NOMO-1 treated with DMSO at 0.1 percent for 48 hours (cell line): Measurements from ENCODE around the gene MTF1.
A peak's percentile ranks its signal among the peaks of the same experiment; 100 is the strongest.

Experiments used
- DNase-seq: peaks from one replicate; lab custom pipeline; 2025; ENCODE audit not compliant: unreplicated experiment; lab: John Stamatoyannopoulos, UW

The MTF1 gene

GRCh38 chr1:37831809-37832208, 27.6 kb downstream of the MTF1 start:
- DNase-seq, result no peak

DNA sequence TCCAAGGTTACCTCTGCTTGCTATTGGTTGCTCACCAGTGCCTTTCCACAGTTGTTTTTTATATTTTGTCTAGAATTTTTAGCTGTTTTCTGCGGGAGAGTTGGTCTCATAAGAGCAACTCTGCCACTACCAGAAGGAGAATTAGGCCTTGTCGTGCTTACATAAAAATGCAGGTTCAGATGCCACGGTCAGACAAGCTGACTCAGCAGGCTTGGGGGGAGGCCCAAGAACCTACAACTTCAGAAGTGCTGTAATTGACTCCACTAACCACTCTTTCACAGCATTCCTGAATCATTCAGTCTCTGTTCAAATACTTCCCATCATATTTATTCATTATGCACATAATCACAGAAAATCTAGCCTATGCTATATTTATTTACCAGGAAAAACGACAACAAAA, 28.3 kb downstream of the MTF1 start:
- no peak for DNase-seq

DNA sequence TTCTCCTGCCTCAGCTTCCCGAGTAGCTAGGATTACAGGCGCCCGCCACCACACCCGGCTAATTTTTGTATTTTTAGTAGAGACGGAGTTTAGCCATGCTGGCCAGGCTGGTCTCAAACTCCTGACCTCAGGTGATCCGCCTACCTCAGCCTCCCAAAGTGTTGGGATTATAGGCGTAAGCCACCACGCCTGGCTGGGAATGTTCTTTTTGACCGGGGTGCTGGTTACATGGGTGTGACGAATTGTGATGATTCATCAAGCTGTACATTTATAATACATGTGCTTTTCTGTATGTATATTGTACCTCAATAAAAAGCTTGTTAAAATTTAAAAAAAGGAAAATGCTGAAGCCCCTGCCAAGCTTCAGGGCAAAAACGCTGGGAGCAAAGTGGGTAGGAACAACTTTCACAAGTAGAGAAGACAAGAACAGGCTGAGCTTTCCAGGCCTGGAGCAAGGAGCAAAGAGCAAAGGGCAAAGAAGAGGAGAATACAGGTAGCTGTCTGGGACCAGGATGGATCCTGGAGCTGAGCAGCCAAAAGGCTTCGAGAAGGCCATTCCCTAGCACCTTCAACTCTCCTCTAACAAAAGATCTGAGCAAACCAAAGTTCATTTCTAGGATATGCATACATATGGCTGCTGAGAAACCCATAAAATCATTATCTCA, 30.9 kb downstream of the MTF1 start:
- DNase-seq, result no peak

DNA sequence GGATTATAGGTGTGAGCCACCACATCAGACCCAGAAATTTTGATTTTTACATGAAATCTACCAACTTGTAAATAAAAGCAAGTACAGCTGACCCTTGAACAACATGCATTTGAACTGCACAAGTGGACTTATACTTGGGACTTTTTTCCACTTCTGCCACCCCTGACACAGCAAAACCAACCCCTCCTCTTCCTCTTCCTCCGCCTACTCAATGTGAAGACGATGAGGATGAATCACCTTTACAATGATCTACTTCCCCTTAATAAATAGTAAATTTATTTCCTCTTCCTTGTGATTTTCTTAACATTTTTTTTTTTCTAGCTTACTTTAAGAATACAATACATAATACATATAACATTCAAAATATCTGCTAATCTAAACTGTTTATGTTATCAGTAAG, 33.9 kb downstream of the MTF1 start:
- peak; percentile 45 for DNase-seq

DNA sequence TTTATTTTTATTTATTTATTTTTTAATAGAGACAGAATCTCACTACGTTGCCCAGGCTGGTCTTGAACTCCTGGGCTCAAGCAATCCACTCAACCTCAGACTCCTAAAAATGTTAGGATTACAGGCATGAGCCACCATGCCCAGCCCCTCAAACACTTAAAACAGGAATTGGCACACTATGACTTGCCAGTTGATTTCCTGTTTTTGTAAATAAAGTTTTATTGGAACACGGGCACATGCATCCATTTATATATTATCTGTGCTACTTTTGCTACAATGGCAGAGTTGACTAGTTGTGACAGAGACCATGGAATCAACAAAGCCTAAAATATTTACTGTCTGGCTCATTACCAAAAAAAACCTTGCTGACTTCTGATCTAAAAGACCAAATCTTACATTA, 35.4 kb downstream of the MTF1 start:
- no peak for DNase-seq

DNA sequence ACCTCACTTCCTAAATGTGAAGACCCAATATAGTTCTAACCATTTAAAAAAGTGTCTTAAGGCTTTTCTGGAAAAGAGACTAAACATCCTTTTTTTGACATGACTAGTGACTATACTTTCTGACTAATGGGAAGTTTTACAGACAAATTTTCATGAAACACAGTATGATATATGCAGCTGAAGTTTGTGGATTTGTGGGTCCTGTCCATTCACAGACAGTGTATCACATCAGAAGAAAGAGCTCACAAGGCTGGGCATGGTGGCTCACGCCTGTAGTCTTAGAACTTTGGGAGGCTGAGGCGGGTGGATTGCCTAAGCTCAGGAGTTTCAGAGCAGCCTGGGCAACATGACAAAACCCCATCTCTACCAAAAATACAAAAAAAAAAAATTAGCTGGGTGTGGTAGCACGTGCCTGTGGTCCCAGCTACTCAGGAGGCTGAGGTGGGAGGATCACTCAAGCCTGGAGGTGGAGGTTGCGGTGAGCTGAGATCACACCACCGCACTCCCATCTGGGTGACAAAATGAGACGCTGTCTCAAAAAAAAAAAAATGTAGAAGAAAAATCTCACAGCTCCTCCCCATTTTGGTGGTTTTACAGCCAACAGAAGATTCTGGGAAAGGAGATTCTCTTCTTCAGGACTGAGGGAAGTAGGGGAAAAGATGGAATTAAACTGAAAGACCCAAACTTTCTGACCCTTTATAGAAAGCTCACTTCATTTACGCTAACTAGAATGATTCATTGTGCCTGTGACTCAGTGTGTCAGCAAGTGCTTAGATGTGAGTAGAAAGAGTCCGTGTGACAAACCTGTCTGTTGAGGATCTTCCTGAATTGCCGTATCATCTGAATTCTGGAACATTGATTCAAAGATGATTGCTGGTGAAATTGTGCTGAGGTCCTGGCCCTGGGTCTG, 36.2 kb downstream of the MTF1 start:
- DNase-seq, result no peak

DNA sequence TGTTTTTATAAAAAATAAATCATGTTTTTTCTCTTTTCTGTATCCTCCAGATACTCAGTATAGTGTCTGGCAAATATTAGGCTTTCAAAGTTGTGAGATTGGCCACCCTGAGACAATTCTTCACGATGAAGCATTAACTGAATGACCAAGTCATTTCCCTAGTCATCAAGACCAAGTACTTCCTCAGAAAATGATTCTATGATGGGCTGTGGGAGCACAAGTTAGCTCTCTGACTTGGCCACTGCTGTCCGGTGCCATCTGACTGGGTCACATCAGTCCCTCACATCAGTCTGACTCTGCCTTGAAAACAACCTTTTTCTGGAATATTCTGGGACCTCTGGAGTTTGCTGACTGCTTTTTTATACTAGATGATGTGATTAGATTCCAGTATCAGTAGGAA, 37.9 kb downstream of the MTF1 start:
- DNase-seq, result no peak

- DNase-seq, result no peak
Observed at GRCh38 chr1:37817481-37817880, 41.9 kb downstream of the MTF1 start.

DNA sequence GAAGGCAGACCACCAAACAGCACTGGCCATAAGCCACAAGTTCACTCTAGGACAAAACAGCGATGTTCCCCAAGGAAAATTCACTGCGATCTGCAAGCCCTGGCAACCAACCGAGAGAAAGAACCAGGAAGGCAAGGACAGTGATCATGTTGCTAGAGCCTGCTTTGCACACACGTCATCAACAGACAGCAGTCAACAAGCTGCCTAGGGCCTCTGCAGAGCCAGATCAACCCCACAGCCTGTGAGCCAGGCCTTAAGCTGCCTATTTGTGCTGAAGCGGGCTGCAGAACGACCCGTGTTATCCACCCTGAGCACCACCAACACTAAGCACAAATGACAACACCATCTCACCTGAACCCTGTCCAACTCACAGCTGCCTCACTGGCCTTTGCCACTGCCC, 45.1 kb downstream of the MTF1 start:
- DNase-seq, result no peak

DNA sequence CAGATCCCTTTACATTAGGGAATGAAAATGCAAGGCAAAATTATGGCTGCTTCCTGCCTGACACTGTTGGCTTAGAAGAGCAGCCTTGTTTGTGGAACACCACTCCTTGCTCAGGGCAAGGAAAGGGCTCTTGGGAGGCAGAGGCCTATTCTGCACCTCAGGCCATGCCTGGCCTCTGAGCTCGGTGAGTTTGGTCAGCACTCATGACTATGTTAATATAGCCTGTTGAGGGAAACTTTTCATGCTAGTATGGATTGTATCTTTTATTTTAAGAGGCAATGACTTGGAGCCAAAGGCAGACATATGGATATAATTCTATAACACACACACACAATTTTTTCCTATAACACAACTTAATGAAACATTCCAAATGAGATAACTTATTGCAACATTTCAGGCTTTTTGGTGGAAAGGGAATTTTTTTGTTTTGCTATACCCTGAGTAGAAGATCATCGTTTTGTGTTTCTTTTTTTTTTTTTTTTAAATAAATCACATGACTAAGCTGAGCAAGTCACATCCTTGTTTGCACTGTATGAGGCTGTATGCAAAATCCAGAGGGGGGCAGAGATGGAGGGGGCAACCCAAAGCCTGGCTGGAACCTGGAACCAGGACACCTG, 45.8 kb downstream of the MTF1 start:
- DNase-seq, result no peak

DNA sequence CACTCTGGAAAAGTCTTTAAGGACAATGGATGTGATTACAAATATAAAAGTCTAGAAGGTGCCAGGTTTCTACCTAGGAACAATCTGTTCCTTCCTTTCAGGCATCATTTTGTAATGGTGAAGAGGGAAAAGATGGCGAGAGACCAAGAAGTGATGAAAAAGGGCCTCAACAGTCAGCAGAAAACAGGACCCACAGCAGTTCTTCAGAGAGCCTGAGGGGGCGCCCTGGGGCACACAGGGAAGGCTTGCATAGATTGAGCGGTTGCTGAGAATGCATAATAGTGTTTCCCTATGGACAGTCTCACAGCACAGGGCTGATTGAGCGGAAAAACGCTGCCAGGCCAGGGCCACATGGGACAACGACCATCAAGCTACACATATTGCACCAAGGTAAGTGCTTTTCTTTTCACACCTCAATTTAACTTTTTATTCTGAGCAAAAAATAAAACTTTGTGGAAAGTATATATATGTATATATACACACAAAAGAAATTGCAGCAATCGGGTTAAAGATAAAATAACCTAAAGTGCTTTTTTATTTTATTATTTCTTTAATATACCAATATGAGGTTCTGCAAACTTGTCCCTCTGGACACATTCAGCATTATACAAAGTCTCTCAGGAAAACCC, 48.3 kb downstream of the MTF1 start:
- peak; percentile 76 for DNase-seq

- no peak for DNase-seq
Observed at GRCh38 chr1:37809942-37810341, 49.5 kb downstream of the MTF1 start.

DNA sequence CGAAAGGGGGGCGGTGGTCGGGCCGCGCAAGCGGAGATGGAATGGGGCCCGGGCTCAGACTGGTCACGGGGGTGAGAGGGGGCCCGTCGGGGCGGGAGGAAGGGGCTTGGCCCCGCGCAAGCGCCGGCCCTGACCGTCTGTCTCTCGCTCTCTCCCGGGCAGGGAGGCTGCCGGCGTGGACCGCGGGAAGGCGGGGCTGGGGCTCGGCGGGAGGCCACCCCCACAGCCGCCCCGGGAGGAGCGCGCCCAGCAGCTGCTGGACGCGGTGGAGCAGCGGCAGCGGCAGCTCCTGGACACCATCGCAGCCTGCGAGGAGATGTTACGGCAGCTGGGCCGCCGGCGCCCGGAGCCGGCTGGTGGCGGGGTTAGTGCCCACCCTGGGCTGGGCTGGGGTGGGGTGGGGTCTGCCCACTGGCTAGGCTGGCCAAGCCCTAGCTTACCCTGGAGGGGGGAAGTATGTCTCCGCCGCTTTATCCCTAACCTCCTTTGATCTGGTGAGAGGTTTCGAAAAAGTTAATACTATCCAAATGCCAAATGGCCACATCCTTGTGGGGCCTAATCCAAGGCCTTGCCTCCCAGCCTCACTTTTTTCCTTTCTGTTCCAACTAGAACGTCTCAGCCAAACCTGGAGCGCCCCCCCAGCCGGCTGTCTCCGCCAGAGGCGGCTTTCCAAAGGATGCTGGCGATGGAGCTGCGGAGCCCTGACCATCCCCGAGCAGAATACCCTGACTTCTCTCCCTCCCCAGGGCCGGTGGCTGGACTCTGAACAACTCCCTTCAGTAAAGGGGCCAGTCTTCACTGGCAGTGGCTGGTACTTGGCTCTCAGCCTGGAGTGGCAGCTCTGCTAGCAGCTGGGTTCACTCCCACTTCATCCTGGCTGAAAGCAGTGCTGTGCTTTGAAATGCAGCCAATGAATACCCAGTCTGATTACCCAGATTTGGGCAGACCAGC, 50.7 kb downstream of the MTF1 start:
- no peak for DNase-seq

- DNase-seq, result peak; percentile 84
Observed at GRCh38 chr1:37807555-37808368, 51.6 kb downstream of the MTF1 start, which contains the start of the genes C1orf122 and YRDC. TSS of gene C1orf122 (plus strand) at chr1:37807790. CDS start at chr1:37808405, 615 bp downstream. TSS of gene YRDC (minus strand) at chr1:37808208. CDS start at chr1:37808180, 28 bp downstream.

DNA sequence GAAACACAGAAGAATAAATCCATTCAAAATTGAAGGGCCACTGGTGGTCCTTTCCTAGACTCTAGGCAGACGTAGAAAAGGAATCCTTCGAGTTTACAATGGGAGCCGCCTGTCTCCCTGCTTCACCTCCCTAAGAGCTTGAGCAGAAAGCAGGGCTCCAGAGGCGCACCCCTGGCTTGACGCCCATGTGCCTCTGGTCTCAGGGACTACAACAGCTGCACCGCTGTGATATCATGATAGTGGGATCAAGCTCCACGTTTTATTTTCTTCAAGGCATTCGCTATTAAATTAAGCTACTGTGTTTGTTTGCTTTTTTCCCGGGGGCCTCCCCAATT, 52.2 kb downstream of the MTF1 start:
- DNase-seq, result no peak

DNA sequence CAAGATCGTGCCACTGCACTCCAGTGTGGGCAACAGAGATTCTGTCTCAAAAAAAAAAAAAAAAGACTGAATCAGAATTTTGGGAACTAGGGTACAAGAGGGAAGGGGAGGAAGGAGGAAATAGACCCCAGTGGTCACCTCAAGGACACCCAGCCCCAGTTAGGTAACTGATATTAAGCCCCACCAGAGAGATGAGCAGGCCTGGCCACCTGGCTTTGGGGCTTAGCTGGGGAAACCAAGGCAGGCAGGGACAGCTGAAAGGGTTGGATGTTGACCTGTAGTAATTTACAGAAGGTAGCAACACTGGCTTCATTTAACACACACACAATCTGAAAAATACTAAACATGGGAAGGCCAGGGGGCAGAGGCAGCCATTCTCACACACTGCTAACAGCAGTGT, 57.0 kb downstream of the MTF1 start:
- no peak for DNase-seq

- DNase-seq, result no peak
Observed at GRCh38 chr1:37797750-37798345, 61.5 kb downstream of the MTF1 start.

GRCh38 chr1:37795340-37796125, 63.9 kb downstream of the MTF1 start:
- peak; percentile 7 for DNase-seq
